Measurements from ENCODE around the gene FSTL4. TPM values are rescaled to one million over a fixed set of nuclear protein-coding genes. Genes with fewer than 3 reads are reported as not detected.

FSTL4 gene
- polyA plus RNA-seq, 1 of the 3 experiments (the other 2 are of a cell fraction): not detected

DNA sequence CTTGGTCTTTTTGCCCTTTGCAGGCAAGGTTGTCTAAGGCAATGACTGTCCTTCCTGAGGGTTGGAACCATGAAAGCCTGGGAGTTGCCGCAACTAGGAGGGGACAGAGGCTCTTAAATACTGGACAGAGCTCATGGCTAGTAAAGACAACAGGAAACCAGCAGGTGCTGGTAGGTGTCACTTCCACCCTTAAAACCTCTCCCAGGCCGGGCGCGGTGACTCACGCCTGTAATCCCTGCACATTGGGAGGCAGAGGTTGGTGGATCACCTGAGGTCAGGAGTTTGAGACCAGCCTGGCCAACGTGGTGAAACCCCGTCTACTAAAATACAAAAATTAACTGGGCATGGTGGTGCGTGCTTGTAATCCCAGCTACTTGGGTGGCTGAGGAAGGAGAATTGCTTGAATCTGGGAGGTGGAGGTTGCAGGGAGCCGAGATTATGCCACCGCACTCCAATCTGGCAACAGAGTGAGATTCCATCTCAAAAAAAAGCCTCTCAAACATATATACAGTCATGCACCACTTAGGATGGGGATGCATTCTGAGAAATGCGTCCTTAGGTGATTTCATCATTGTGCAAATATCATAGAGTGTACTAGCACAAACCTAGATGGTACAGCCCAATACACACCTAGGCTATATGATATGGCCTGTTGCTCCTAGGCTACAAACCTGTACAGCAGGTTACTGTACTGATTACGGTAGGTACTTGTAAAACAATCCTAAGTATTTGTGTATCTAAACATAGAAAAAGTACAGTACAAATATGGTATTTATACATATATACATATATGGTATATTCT is 457.9 kb downstream of the FSTL4 start:
- ChIA-PET CTCF (interaction anchor here (1.2 to 1.3 kb wide), 2 partner anchors 43 to 94 kb away, joined by 3 read pairs; no protein-coding TSS in a partner anchor), POLR2A (no interaction called here)
- Histone ChIP-seq H3K79me2 (ENCODE audit: insufficient read depth) (no peaks in the 10 kb centered on the region), H3F3A (replicated peaks; ENCODE audit: insufficient read depth) (no peaks in the 10 kb centered on the region), H3K9me2 (no peaks in the 10 kb centered on the region), H3K4me2 (no peak overlapping the region), H3K4me3 (ENCODE audit: low read depth in 2 of 2, low read length in 1 of 2) (no peak overlapping the region), H3K36me3 (replicated peaks in 1 of 2; ENCODE audit: control insufficient read depth in 1 of 2, insufficient read depth in 2 of 2, low read length in 1 of 2) (no peaks in the 10 kb centered on the region), H3K9me3 (no peaks in the 10 kb centered on the region), H3K9ac (no peak overlapping the region), H3K4me1 (ENCODE audit: control insufficient read depth in 1 of 2, insufficient read depth in 2 of 2, low read depth in 1 of 2, low read length in 1 of 2) (peaks cover 0 to 10% of the 10 kb centered on the region in 2 experiments; a peak in 1 of 4 replicates), H4K20me1 (ENCODE audit: insufficient read depth) (no peaks in the 10 kb centered on the region), H2AFZ (ENCODE audit: low read depth) (no peak overlapping the region), H3K27me3 (ENCODE audit: insufficient read depth) (no peaks in the 10 kb centered on the region; the same call in 1 of the 2 replicates), H3K27ac (ENCODE audit: low read depth in 2 of 2, low read length in 1 of 2) (no peak overlapping the region)
- no peak for DNase-seq
- 71% methylated on average over 8 of the region's 12 CpGs for WGBS (ENCODE audit: low lambda C conversion rate)
- TF ChIP-seq ELF1 (IDR thresholded peaks at IDR 0.05) (no peak), POLR2AphosphoS5 (IDR thresholded peaks at IDR 0.05; ENCODE audit: low read depth, low read length) (no peak)
- TF ChIP-seq, protein P1, sequence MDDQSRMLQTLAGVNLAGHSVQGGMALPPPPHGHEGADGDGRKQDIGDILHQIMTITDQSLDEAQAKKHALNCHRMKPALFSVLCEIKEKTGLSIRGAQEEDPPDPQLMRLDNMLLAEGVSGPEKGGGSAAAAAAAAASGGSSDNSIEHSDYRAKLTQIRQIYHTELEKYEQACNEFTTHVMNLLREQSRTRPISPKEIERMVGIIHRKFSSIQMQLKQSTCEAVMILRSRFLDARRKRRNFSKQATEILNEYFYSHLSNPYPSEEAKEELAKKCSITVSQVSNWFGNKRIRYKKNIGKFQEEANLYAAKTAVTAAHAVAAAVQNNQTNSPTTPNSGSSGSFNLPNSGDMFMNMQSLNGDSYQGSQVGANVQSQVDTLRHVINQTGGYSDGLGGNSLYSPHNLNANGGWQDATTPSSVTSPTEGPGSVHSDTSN (IDR thresholded peaks at IDR 0.05): no peak

DNA sequence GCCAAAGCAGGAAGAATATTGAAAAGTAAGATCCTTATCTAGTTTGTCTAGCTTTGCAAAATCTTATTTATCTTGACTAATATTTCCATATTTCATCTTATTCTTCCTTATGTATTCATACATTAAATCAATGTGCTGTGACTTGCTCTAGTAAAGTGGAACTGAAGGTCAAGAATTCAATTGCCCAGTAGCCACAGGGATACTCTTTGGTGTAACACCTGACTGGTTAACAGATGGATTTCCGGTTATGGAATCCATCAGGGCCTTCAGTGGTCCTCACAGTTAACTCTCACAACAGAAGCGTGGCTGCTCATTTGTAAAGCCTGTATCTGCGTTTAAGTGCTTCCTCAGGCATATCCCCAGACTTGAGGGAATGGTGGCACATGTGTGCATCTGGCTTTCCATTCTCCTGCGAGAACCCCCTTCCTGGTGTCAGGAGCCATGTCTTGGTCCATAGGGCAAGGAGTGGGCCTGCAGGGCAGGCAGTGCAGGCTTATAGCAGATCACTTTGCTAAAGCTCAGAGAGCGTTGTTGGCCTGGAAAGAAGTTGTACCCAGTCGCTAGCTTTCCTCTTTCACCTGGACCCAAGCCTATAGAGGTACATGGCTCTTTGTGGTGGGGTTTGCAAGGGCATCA is 461.3 kb downstream of the FSTL4 start:
- Histone ChIP-seq H3F3A (replicated peaks; ENCODE audit: insufficient read depth) (no peaks in the 10 kb centered on the region), H4K20me1 (ENCODE audit: insufficient read depth) (no peaks in the 10 kb centered on the region), H3K27ac (ENCODE audit: low read depth in 2 of 2, low read length in 1 of 2) (no peak overlapping the region), H3K9ac (no peak overlapping the region), H3K4me3 (ENCODE audit: low read depth in 2 of 2, low read length in 1 of 2) (no peak overlapping the region), H3K4me1 (ENCODE audit: control insufficient read depth in 1 of 2, insufficient read depth in 2 of 2, low read depth in 1 of 2, low read length in 1 of 2) (peaks cover 0 to 15% of the 10 kb centered on the region in 2 experiments; a peak in 1 of 4 replicates), H3K27me3 (ENCODE audit: insufficient read depth) (no peaks in the 10 kb centered on the region; the same call in 1 of the 2 replicates), H3K36me3 (replicated peaks in 1 of 2; ENCODE audit: control insufficient read depth in 1 of 2, insufficient read depth in 2 of 2, low read length in 1 of 2) (no peaks in the 10 kb centered on the region), H2AFZ (ENCODE audit: low read depth) (no peak overlapping the region), H3K9me2 (no peaks in the 10 kb centered on the region), H3K4me2 (no peak overlapping the region), H3K79me2 (ENCODE audit: insufficient read depth) (no peaks in the 10 kb centered on the region), H3K9me3 (no peaks in the 10 kb centered on the region)
- 67% methylated on average over 6 of the region's 6 CpGs for WGBS (ENCODE audit: low lambda C conversion rate)
- DNase-seq: no peak
- TF ChIP-seq FOXJ3 (CRISPR knock-in tag; IDR thresholded peaks at IDR 0.05) (no peak), POLR2AphosphoS5 (IDR thresholded peaks at IDR 0.05; ENCODE audit: low read depth, low read length) (no peak), ELF1 (IDR thresholded peaks at IDR 0.05) (no peak), EZH2phosphoT487 (IDR thresholded peaks at IDR 0.05; ENCODE audit: borderline replicate concordance, low read depth) (no peak), GATA2 (CRISPR knock-in tag; IDR thresholded peaks at IDR 0.05) (no peak), RAD21 (IDR thresholded peaks at IDR 0.05; ENCODE audit: low read length) (no peak), RFX5 (IDR thresholded peaks at IDR 0.05; ENCODE audit: low read length) (no peak), JUND (IDR thresholded peaks at IDR 0.05) (no peak), FOSL2 (IDR thresholded peaks at IDR 0.05; ENCODE audit: borderline replicate concordance, low read depth) (no peak), SMC3 (IDR thresholded peaks at IDR 0.05; ENCODE audit: low read depth, low read length) (no peak)
- TF ChIP-seq, protein P2, sequence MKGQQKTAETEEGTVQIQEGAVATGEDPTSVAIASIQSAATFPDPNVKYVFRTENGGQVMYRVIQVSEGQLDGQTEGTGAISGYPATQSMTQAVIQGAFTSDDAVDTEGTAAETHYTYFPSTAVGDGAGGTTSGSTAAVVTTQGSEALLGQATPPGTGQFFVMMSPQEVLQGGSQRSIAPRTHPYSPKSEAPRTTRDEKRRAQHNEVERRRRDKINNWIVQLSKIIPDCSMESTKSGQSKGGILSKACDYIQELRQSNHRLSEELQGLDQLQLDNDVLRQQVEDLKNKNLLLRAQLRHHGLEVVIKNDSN (IDR thresholded peaks at IDR 0.05; ENCODE audit: borderline replicate concordance, low read depth): no peak
- TF ChIP-seq, protein P3, sequence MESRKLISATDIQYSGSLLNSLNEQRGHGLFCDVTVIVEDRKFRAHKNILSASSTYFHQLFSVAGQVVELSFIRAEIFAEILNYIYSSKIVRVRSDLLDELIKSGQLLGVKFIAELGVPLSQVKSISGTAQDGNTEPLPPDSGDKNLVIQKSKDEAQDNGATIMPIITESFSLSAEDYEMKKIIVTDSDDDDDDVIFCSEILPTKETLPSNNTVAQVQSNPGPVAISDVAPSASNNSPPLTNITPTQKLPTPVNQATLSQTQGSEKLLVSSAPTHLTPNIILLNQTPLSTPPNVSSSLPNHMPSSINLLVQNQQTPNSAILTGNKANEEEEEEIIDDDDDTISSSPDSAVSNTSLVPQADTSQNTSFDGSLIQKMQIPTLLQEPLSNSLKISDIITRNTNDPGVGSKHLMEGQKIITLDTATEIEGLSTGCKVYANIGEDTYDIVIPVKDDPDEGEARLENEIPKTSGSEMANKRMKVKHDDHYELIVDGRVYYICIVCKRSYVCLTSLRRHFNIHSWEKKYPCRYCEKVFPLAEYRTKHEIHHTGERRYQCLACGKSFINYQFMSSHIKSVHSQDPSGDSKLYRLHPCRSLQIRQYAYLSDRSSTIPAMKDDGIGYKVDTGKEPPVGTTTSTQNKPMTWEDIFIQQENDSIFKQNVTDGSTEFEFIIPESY (IDR thresholded peaks at IDR 0.05; ENCODE audit: borderline replicate concordance, low read depth): no peak
- TF ChIP-seq, protein P4, sequence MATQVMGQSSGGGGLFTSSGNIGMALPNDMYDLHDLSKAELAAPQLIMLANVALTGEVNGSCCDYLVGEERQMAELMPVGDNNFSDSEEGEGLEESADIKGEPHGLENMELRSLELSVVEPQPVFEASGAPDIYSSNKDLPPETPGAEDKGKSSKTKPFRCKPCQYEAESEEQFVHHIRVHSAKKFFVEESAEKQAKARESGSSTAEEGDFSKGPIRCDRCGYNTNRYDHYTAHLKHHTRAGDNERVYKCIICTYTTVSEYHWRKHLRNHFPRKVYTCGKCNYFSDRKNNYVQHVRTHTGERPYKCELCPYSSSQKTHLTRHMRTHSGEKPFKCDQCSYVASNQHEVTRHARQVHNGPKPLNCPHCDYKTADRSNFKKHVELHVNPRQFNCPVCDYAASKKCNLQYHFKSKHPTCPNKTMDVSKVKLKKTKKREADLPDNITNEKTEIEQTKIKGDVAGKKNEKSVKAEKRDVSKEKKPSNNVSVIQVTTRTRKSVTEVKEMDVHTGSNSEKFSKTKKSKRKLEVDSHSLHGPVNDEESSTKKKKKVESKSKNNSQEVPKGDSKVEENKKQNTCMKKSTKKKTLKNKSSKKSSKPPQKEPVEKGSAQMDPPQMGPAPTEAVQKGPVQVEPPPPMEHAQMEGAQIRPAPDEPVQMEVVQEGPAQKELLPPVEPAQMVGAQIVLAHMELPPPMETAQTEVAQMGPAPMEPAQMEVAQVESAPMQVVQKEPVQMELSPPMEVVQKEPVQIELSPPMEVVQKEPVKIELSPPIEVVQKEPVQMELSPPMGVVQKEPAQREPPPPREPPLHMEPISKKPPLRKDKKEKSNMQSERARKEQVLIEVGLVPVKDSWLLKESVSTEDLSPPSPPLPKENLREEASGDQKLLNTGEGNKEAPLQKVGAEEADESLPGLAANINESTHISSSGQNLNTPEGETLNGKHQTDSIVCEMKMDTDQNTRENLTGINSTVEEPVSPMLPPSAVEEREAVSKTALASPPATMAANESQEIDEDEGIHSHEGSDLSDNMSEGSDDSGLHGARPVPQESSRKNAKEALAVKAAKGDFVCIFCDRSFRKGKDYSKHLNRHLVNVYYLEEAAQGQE (IDR thresholded peaks at IDR 0.05; ENCODE audit: low read depth, low read length): no peak
- TF ChIP-seq, protein P1 (IDR thresholded peaks at IDR 0.05): no peak
- ChIA-PET CTCF (no interaction called here), POLR2A (no interaction called here)

Measured in SK-N-SH (cell line).